HEK293 (cell line): ENCODE results near the gene TMEM121.

Source experiments
- CTCF ChIA-PET: fragments of 350-600 bp; formaldehyde crosslinking; extraction: SDS; loops from one replicate; lab custom pipeline; 2021; ENCODE audit warnings: antibody characterized with exemption; lab: Yijun Ruan, JAX
- POLR2A ChIA-PET: fragments of 300-600 bp; formaldehyde crosslinking; extraction: SDS; loops from one replicate; lab custom pipeline; 2020; ENCODE audit warnings: antibody characterized with exemption, inconsistent platforms; lab: Yijun Ruan, JAX
- H3K27ac ChIP-seq: fragments of 200-500 bp; sonication (Bioruptor generic); 2 replicates; pipeline ENCODE4 v1.5.1; 2014; ENCODE audit warnings: low read depth, low read length, control low read depth, inconsistent platforms; ENCODE audit errors: extremely low read depth
- H3K36me3 ChIP-seq, 2 experiments: fragments of 200-500 bp in 1 of 2; sonication (Bioruptor generic) in 1 of 2; 1 replicate in 1 of 2; 2 replicates in 1 of 2; pipeline ENCODE4 v1.5.1; 2014 to 2017; ENCODE audit warnings: inconsistent platforms in 2 of 2, low read length in 2 of 2; ENCODE audit not compliant: control insufficient read depth in 2 of 2, insufficient read depth in 1 of 2
- H3K4me1 ChIP-seq: fragments of 200-500 bp; sonication (Bioruptor generic); 2 replicates; pipeline ENCODE4 v1.5.1; 2014; ENCODE audit warnings: mild to moderate bottlenecking, low read length, inconsistent platforms; ENCODE audit not compliant: control insufficient read depth, insufficient read depth
- H3K4me3 ChIP-seq: 2 replicates; pipeline ENCODE4 v1.5.1; 2011; ENCODE audit warnings: low read depth, mild to moderate bottlenecking, control low read depth, low read length, moderate library complexity
- H3K9me3 ChIP-seq: fragments of 200-500 bp; sonication (Bioruptor generic); 2 replicates; pipeline ENCODE4 v1.5.1; 2014; ENCODE audit warnings: low read depth, low read length, inconsistent platforms; ENCODE audit not compliant: control insufficient read depth, insufficient read depth
- EGR2 ChIP-seq: fragments of 450-650 bp; formaldehyde crosslinking; IDR thresholded peaks from 2 replicates; pipeline ENCODE4 v1.5.1; 2016; ENCODE audit warnings: low read depth, missing biosample characterization, missing genetic modification characterization
- GFI1B ChIP-seq: fragments of 450-650 bp; formaldehyde crosslinking; IDR thresholded peaks from 2 replicates; pipeline ENCODE4 v1.5.1; 2016; ENCODE audit warnings: missing biosample characterization, missing genetic modification characterization
- GLIS2 ChIP-seq: fragments of 450-650 bp; formaldehyde crosslinking; IDR thresholded peaks from 2 replicates; pipeline ENCODE4 v1.5.1; 2016; ENCODE audit warnings: missing biosample characterization, missing genetic modification characterization
- KLF1 ChIP-seq: fragments of 450-650 bp; formaldehyde crosslinking; IDR thresholded peaks from 2 replicates; pipeline ENCODE4 v1.5.1; 2016; ENCODE audit warnings: missing biosample characterization, missing genetic modification characterization
- KLF10 ChIP-seq: fragments of 450-650 bp; IDR thresholded peaks from 2 replicates; pipeline ENCODE4 v1.5.1; 2018; ENCODE audit warnings: missing biosample characterization, mild to moderate bottlenecking, missing genetic modification characterization
- KLF9 ChIP-seq: fragments of 450-650 bp; formaldehyde crosslinking; IDR thresholded peaks from 2 replicates; pipeline ENCODE4 v1.5.1; 2016; ENCODE audit warnings: missing biosample characterization, missing genetic modification characterization, low read depth
- OVOL3 ChIP-seq: fragments of 450-650 bp; formaldehyde crosslinking; IDR thresholded peaks from 2 replicates; pipeline ENCODE4 v1.5.1; 2016; ENCODE audit warnings: missing biosample characterization, missing genetic modification characterization
- ZBTB20 ChIP-seq: fragments of 450-650 bp; formaldehyde crosslinking; IDR thresholded peaks from 2 replicates; pipeline ENCODE4 v1.5.1; 2016; ENCODE audit warnings: missing biosample characterization, missing genetic modification characterization
- ZEB2 ChIP-seq: fragments of 450-650 bp; formaldehyde crosslinking; IDR thresholded peaks from 2 replicates; pipeline ENCODE4 v1.5.1; 2016; ENCODE audit warnings: missing biosample characterization, missing genetic modification characterization
- ZNF133 ChIP-seq: fragments of 450-650 bp; formaldehyde crosslinking; IDR thresholded peaks from 2 replicates; pipeline ENCODE4 v1.5.1; 2016; ENCODE audit warnings: missing biosample characterization, missing genetic modification characterization
- ZNF174 ChIP-seq: fragments of 450-650 bp; formaldehyde crosslinking; IDR thresholded peaks from 2 replicates; pipeline ENCODE4 v1.5.0; 2017; ENCODE audit warnings: missing biosample characterization, mild to moderate bottlenecking, missing genetic modification characterization
- ZNF2 ChIP-seq: fragments of 450-650 bp; formaldehyde crosslinking; IDR thresholded peaks from 2 replicates; pipeline ENCODE4 v1.5.1; 2016; ENCODE audit warnings: missing biosample characterization, missing genetic modification characterization
- ZNF335 ChIP-seq: fragments of 450-650 bp; formaldehyde crosslinking; conservative IDR thresholded peaks from 2 replicates; pipeline ENCODE4 v1.5.1; 2016; ENCODE audit warnings: missing biosample characterization, missing genetic modification characterization
- ZNF394 ChIP-seq: fragments of 450-650 bp; formaldehyde crosslinking; IDR thresholded peaks from 2 replicates; pipeline ENCODE4 v1.5.1; 2016; ENCODE audit warnings: missing biosample characterization, missing genetic modification characterization, mild to moderate bottlenecking, moderate library complexity, borderline replicate concordance
- ZNF548 ChIP-seq: fragments of 450-650 bp; formaldehyde crosslinking; IDR thresholded peaks from 2 replicates; pipeline ENCODE4 v1.5.1; 2016; ENCODE audit warnings: missing biosample characterization, missing genetic modification characterization
- ZNF549 ChIP-seq: fragments of 450-650 bp; IDR thresholded peaks from 2 replicates; pipeline ENCODE4 v1.5.1; 2018; ENCODE audit warnings: missing biosample characterization, missing genetic modification characterization, mild to moderate bottlenecking, inconsistent platforms, moderate library complexity
- ZNF623 ChIP-seq: fragments of 450-650 bp; formaldehyde crosslinking; IDR thresholded peaks from 2 replicates; pipeline ENCODE4 v1.5.1; 2016; ENCODE audit warnings: missing biosample characterization, missing genetic modification characterization
- ZNF629 ChIP-seq: fragments of 450-650 bp; formaldehyde crosslinking; IDR thresholded peaks from 2 replicates; pipeline ENCODE4 v1.5.1; 2017; ENCODE audit warnings: missing biosample characterization, missing genetic modification characterization
- TF ChIP-seq, protein P1 (sequence below): fragments of 450-650 bp; formaldehyde crosslinking; IDR thresholded peaks from 2 replicates; pipeline ENCODE4 v1.5.1; 2016; ENCODE audit warnings: missing biosample characterization, missing genetic modification characterization
- TF ChIP-seq, protein P2 (sequence below): fragments of 450-650 bp; formaldehyde crosslinking; IDR thresholded peaks from 2 replicates; pipeline ENCODE4 v1.5.1; 2016; ENCODE audit warnings: missing biosample characterization, missing genetic modification characterization
- TF ChIP-seq, protein P3 (sequence below): fragments of 450-650 bp; formaldehyde crosslinking; IDR thresholded peaks from 2 replicates; pipeline ENCODE4 v1.5.1; 2016; ENCODE audit warnings: missing biosample characterization, missing genetic modification characterization
- TF ChIP-seq, protein P4 (sequence below): fragments of 450-650 bp; formaldehyde crosslinking; IDR thresholded peaks from 2 replicates; pipeline ENCODE4 v1.5.1; 2016; ENCODE audit warnings: missing biosample characterization, missing genetic modification characterization
- TF ChIP-seq, protein P5 (sequence below): fragments of 450-650 bp; IDR thresholded peaks from 2 replicates; pipeline ENCODE4 v1.5.1; 2018; ENCODE audit warnings: missing biosample characterization, mild to moderate bottlenecking, missing genetic modification characterization
- TF ChIP-seq, protein P6 (sequence below): fragments of 450-650 bp; formaldehyde crosslinking; IDR thresholded peaks from 2 replicates; pipeline ENCODE4 v1.5.1; 2016; ENCODE audit warnings: missing biosample characterization, missing genetic modification characterization

TMEM121 gene

DNA sequence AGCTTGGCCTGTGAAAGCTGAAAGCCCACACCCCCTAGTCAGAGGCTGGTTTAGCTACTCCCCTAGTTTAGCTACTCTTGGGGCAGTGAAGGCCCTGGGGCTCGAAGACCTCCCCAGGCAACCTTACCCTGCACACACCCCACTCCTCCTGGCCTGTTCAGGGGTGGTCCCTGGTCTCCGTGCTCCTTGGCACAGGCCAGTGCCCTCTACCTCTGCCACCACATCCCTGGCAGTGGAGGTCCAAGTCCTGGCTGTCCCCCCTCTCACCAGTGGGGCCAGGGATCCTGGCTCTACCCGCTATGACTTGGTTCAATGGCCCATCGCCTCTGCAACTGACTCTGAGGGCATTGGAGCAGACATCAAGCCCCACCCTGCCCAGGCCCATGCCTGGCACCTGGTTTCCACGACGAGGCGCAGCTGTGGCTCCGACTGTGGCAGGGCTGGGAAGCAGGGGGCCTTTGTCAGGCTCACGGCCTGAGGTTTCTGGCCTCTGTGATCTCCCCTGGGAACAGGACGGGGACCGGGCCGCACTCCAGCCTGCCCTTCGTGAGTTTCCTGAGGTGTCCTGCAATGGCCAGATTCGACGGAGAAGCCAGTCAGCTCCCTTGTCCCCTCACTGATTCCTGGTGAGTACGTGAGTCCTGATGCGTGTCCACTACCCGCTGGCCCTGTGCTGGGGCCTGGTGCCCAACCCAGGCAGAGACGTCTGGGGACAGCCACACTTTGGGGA lies 5.7 kb downstream of the TMEM121 start:
- H3K4me3 ChIP-seq: no peak overlapping the region
- peaks cover 0 to 24% of the 10 kb centered on the region in 2 experiments; a peak in 1 of 3 replicates for H3K36me3 ChIP-seq
- CTCF ChIA-PET: interaction anchor here (0.9 to 3.5 kb wide), 5 partner anchors 16 to 161 kb away, joined by 3 to 15 read pairs (median 4); no protein-coding TSS in a partner anchor
- H3K9me3 ChIP-seq: no peaks in the 10 kb centered on the region
- 0 out of 2 replicates have a peak, but pooled peaks cover 1% of the 10 kb centered on the region for H3K4me1 ChIP-seq
- TF ChIP-seq, protein P1, sequence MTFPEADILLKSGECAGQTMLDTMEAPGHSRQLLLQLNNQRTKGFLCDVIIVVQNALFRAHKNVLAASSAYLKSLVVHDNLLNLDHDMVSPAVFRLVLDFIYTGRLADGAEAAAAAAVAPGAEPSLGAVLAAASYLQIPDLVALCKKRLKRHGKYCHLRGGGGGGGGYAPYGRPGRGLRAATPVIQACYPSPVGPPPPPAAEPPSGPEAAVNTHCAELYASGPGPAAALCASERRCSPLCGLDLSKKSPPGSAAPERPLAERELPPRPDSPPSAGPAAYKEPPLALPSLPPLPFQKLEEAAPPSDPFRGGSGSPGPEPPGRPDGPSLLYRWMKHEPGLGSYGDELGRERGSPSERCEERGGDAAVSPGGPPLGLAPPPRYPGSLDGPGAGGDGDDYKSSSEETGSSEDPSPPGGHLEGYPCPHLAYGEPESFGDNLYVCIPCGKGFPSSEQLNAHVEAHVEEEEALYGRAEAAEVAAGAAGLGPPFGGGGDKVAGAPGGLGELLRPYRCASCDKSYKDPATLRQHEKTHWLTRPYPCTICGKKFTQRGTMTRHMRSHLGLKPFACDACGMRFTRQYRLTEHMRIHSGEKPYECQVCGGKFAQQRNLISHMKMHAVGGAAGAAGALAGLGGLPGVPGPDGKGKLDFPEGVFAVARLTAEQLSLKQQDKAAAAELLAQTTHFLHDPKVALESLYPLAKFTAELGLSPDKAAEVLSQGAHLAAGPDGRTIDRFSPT (tag by site-specific recombination): 0 out of 2 replicates have a peak, but pooled peaks have one; percentile 9
- TF ChIP-seq ZNF174 (tag by site-specific recombination) (no peak), ZNF629 (tag by site-specific recombination) (no peak), ZNF335 (no peak), GFI1B (tag by site-specific recombination) (no peak), ZBTB20 (no peak), OVOL3 (tag by site-specific recombination) (no peak), GLIS2 (tag by site-specific recombination) (no peak), ZNF394 (tag by site-specific recombination) (peak; percentile 48; the same call in 1 of the 2 replicates)
- TF ChIP-seq, protein P2, sequence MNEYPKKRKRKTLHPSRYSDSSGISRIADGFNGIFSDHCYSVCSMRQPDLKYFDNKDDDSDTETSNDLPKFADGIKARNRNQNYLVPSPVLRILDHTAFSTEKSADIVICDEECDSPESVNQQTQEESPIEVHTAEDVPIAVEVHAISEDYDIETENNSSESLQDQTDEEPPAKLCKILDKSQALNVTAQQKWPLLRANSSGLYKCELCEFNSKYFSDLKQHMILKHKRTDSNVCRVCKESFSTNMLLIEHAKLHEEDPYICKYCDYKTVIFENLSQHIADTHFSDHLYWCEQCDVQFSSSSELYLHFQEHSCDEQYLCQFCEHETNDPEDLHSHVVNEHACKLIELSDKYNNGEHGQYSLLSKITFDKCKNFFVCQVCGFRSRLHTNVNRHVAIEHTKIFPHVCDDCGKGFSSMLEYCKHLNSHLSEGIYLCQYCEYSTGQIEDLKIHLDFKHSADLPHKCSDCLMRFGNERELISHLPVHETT (tag by site-specific recombination): no peak
- TF ChIP-seq, protein P3, sequence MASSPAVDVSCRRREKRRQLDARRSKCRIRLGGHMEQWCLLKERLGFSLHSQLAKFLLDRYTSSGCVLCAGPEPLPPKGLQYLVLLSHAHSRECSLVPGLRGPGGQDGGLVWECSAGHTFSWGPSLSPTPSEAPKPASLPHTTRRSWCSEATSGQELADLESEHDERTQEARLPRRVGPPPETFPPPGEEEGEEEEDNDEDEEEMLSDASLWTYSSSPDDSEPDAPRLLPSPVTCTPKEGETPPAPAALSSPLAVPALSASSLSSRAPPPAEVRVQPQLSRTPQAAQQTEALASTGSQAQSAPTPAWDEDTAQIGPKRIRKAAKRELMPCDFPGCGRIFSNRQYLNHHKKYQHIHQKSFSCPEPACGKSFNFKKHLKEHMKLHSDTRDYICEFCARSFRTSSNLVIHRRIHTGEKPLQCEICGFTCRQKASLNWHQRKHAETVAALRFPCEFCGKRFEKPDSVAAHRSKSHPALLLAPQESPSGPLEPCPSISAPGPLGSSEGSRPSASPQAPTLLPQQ (tag by site-specific recombination): no peak
- TF ChIP-seq, protein P4, sequence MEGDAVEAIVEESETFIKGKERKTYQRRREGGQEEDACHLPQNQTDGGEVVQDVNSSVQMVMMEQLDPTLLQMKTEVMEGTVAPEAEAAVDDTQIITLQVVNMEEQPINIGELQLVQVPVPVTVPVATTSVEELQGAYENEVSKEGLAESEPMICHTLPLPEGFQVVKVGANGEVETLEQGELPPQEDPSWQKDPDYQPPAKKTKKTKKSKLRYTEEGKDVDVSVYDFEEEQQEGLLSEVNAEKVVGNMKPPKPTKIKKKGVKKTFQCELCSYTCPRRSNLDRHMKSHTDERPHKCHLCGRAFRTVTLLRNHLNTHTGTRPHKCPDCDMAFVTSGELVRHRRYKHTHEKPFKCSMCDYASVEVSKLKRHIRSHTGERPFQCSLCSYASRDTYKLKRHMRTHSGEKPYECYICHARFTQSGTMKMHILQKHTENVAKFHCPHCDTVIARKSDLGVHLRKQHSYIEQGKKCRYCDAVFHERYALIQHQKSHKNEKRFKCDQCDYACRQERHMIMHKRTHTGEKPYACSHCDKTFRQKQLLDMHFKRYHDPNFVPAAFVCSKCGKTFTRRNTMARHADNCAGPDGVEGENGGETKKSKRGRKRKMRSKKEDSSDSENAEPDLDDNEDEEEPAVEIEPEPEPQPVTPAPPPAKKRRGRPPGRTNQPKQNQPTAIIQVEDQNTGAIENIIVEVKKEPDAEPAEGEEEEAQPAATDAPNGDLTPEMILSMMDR (tag by site-specific recombination): no peak
- TF ChIP-seq, all 188 proteins: peak for 2
- POLR2A ChIA-PET: no interaction called here
- H3K27ac ChIP-seq: no peak overlapping the region

DNA sequence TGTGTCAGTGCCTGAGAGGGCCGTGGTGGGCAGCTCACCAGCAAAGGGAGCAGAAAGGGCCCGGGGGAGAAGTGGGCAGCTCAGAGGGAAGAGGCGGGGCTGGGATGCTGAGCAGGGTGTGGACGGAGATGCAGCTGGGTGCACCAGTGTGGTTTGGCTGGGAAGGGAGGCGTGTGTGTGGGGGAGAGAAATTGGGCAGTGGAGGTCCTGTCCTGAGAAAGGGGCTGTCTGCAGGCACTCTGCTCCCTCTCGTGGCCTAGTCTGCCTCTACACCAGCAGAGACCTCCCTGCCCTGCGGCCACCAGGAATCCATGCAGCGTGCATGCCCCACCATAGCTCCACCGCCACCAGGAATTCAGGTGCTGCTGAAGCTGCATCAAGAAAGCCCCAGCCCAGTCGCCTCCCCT lies 6.4 kb downstream of the TMEM121 start:
- peaks cover 0 to 24% of the 10 kb centered on the region in 2 experiments; a peak in 1 of 3 replicates for H3K36me3 ChIP-seq
- H3K4me1 ChIP-seq: no peaks in the 10 kb centered on the region
- no peaks in the 10 kb centered on the region for H3K9me3 ChIP-seq
- ChIA-PET CTCF (interaction anchor here (0.7 to 3.5 kb wide), 7 partner anchors 12 to 843 kb away, joined by 3 to 15 read pairs (median 3); no protein-coding TSS in a partner anchor), POLR2A (interaction anchor here (0.9 kb wide), 1 partner anchor 40 kb away, joined by 3 read pairs; no protein-coding TSS in a partner anchor)
- no peak overlapping the region for H3K4me3 ChIP-seq
- no peak overlapping the region for H3K27ac ChIP-seq
- TF ChIP-seq ZNF2 (tag by site-specific recombination): peak; percentile 77
- TF ChIP-seq KLF9 (tag by site-specific recombination): peak; percentile 19; the same call in 1 of the 2 replicates
- peak; percentile 87 for TF ChIP-seq EGR2 (tag by site-specific recombination)
- peak; percentile 34; the same call in 1 of the 2 replicates for TF ChIP-seq KLF10 (tag by site-specific recombination)
- no peak for TF ChIP-seq ZNF549
- TF ChIP-seq KLF1 (tag by site-specific recombination): peak; percentile 87
- TF ChIP-seq ZNF133: no peak
- TF ChIP-seq, protein P5, sequence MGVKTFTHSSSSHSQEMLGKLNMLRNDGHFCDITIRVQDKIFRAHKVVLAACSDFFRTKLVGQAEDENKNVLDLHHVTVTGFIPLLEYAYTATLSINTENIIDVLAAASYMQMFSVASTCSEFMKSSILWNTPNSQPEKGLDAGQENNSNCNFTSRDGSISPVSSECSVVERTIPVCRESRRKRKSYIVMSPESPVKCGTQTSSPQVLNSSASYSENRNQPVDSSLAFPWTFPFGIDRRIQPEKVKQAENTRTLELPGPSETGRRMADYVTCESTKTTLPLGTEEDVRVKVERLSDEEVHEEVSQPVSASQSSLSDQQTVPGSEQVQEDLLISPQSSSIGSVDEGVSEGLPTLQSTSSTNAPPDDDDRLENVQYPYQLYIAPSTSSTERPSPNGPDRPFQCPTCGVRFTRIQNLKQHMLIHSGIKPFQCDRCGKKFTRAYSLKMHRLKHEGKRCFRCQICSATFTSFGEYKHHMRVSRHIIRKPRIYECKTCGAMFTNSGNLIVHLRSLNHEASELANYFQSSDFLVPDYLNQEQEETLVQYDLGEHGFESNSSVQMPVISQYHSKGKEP (tag by site-specific recombination): peak; percentile 84
- TF ChIP-seq ZNF548 (tag by site-specific recombination): peak; percentile 84
- TF ChIP-seq GLIS2 (tag by site-specific recombination): peak; percentile 63; the same call in 1 of the 2 replicates
- TF ChIP-seq ZNF623 (tag by site-specific recombination): peak; percentile 8; the same call in 1 of the 2 replicates
- TF ChIP-seq ZEB2 (tag by site-specific recombination): no peak
- TF ChIP-seq, protein P6, sequence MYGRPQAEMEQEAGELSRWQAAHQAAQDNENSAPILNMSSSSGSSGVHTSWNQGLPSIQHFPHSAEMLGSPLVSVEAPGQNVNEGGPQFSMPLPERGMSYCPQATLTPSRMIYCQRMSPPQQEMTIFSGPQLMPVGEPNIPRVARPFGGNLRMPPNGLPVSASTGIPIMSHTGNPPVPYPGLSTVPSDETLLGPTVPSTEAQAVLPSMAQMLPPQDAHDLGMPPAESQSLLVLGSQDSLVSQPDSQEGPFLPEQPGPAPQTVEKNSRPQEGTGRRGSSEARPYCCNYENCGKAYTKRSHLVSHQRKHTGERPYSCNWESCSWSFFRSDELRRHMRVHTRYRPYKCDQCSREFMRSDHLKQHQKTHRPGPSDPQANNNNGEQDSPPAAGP (tag by site-specific recombination): peak; percentile 34; the same call in 1 of the 2 replicates
